T-helper 1 cell (primary cell): Measurements from ENCODE around the gene CCHCR1.
"Not testable (repeated sequence)": the region's sequence is repeated elsewhere in the genome, so short reads cannot be mapped to it uniquely, and the experiment has no call there.

Source experiments
- DNase-seq, 5 donors: peaks; one replicate each; pipeline ENCODE4 v3.0.0-alpha.2; 2012 to 2020
- total RNA-seq, 4 donors: gene quantifications; one replicate each; lab custom pipeline; 2026; lab: John Stamatoyannopoulos, UW

Gene CCHCR1, protein sequence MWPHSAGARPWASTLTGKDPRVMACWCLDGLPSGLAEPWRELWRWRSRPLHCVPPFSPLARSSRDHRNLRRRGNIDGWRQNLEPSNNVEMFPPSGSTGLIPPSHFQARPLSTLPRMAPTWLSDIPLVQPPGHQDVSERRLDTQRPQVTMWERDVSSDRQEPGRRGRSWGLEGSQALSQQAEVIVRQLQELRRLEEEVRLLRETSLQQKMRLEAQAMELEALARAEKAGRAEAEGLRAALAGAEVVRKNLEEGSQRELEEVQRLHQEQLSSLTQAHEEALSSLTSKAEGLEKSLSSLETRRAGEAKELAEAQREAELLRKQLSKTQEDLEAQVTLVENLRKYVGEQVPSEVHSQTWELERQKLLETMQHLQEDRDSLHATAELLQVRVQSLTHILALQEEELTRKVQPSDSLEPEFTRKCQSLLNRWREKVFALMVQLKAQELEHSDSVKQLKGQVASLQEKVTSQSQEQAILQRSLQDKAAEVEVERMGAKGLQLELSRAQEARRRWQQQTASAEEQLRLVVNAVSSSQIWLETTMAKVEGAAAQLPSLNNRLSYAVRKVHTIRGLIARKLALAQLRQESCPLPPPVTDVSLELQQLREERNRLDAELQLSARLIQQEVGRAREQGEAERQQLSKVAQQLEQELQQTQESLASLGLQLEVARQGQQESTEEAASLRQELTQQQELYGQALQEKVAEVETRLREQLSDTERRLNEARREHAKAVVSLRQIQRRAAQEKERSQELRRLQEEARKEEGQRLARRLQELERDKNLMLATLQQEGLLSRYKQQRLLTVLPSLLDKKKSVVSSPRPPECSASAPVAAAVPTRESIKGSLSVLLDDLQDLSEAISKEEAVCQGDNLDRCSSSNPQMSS
- 14.3 to 25.2 (median 18.3) reads per million in 4 donors for total RNA-seq

DNA sequence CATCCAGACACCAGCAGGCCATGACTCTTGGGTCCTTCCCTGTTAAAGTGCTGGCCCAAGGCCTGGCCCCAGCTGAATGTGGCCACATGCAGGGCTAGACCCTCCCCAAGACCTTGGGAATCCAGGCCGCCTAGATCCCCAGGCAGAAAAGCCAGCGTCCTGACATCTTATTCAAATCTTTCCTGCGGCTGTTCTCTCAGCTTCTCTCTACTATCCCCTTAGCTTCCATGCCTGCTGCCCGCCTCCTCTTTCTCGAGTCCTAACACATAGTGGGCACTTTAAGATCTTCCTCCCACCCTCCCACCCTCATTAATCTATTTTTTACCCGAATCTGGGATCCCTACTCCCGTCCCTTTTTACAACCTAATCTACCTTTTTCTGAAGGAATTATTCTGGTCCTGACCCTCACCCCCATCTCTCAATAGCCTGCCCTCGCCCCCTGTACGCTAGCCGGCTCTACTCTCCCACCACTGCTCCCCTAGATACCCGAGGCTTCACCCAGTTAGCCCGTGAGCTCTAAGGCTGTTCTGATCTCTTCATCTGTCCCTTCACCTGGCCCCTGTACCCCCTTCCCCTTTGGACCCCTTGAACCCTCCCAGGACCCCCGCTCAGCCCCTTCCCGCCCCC, at the start of gene CCHCR1:
TSS of gene CCHCR1 (minus strand) at position 290 of the 627 bp plus-strand sequence. CDS start at position 88, 202 bp downstream.
- no peak for DNase-seq

DNA sequence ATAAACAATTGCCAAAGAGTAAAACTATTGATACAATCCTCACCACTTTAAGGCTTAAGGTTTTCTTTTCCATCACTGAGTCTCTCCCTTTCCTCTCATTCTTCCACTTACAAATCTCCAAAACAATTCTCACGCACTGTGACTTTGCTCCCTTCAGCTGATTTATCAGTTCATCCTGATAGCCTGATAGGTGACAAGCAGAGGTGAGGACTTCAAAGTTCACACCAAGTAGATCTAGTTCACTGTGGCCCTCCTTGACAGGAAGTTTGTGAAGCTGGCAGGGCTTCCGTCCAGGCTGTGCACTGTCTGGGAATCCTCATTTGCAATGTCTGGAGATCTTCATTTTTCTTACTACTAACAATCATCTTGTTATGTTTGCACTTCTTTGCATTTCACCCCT, 48.0 kb upstream of the CCHCR1 start:
- no peak for DNase-seq

DNA sequence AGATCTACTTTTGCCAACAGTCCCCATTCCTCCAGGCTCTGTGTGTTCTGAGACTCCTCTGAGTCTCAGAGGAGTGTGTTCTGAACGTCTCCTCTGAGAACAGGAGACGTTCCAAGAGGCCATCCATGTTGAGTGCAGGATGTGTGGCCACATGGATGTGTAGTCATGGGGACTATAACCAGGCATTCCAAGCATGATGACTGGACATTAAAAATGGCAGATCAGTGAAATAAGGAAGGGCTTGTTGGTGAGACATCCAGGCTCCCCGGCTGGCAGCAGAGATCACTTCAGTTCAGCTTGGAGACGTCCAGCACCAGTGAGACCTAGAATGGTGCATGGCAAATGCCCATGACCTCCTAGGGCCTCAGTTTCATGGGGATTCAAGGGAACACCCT, 47.1 kb upstream of the CCHCR1 start:
- DNase-seq = no peak

DNA sequence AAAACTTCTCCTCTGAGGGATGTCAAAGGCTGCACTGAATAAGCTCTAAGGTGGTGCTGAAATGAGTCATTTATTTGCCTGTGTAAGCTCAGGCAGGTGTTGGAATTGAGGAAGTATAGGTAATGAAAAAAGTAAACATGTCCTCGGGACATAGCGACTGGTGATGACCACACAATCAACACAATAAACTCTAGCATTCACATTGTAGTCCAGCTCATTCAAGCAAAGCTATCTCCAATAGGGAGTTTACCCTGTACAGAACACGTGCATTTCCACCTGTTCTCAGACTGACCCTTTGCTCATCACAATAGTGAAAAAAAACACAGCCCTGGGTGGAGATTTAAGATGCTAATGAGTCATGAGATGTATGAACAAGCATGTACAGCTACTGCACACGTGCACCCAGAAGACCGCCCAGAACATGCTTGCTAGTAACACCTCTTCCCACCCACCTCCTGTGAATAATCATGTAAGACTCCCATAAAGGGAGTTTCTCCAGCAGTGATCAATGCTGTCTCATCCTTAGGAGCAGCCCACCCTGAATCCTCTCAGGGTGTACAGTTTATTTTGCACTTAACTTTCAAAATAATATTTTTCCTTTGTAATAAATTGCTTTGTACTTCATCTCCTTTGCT, 45.9 kb upstream of the CCHCR1 start:
- peak in 4 of 5 donors; percentile 42 to 78 (median 50) for DNase-seq

DNA sequence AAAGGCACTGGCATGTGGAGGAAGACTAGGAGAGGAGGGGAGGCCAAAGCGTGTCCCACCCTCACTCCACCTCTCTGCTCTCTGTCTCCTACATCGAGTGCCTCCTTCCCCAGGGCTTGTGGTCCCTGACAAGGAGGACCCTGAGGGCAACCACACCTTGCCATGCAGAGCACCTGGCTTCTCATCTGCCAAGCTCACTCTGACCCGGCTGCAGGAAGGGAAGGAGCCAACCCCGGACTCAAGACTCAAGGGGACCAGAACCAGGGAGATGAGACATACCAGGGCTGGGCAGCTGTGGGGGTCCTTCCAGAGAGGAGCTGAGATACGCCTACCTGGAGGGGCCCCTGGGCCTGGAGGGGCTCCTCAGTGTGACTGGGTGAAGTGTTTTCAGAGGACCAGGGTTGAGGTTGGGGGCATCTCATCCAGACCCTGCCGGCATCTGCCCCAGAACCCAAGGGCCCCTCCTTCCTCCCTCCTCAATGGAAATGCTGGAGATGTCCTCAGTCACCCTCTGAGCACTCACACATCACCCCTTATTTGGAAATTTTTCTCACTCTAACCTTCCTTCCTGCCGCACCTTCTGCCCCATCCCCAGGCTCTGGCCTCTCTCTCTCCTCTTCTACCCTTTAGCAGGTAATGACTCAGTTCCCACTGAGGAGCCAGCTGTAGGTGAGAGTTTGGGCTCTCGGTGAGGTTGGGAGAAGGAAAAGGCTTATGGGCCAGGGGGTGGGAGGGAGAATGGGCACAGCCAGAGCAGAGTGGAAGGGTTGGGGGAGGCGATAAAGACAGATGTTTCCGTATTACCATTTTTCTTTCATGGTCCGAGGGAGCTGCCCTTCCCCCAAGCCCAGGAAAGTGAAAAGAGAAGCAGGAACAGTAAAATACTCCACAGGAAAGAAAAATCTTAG, 44.9 kb upstream of the CCHCR1 start:
- DNase-seq = peak in 1 of 5 donors; percentile 35

DNA sequence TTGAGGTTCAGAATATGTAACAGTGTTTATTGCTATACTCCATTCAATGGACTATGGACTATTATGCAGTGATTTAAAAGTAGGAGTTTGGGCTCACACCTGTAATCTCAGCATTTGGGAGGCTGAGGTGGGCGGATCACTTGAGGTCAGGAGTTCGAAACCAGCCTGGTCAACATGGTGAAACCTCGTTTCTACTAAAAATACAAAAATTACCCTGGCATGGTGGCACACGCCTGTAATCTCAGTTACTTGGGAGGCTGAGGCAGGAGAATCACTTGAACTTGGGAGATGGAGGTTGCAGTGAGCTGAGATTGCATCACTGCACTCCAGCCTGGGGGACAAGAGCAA, 41.5 kb upstream of the CCHCR1 start:
- DNase-seq = not testable (repeated sequence)

DNA sequence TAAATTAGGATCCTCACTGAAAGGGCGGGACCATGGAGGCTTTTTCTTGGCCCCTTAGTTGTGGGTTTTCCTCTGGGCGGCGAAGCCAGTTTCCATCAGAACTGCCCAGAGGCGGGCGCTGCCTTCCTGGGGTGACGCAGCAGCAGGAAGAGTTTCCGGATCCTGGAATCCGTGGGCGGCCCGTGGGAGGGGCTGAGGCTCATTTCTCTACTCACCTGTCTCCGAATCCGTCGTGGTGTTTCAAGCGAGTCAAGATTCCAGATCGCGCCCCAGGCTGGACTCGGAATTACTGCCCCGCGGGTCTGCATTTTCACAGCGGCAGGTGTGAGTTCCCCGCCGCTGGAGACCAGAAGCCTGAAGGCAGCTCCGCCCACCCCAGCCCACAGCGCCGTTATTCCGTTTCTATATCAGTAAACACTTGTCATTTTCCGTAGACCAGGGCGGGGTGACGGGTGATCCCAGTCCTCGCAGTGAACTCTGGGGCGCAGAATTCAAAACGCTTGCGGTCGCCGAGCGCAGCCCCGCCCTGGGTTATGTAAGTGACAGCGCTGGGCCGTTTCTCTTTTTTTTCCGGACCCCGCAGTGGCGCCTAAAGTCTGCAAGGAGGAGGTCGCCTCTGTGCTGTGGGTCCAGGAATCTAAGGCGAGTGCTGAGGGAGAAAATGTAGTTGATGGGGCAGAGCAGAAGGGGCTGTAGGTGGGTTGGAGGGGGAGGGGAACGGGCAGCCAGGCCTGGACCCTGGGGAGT, 40.1 kb upstream of the CCHCR1 start:
- DNase-seq = peak; percentile 90 to 96 (median 94)

DNA sequence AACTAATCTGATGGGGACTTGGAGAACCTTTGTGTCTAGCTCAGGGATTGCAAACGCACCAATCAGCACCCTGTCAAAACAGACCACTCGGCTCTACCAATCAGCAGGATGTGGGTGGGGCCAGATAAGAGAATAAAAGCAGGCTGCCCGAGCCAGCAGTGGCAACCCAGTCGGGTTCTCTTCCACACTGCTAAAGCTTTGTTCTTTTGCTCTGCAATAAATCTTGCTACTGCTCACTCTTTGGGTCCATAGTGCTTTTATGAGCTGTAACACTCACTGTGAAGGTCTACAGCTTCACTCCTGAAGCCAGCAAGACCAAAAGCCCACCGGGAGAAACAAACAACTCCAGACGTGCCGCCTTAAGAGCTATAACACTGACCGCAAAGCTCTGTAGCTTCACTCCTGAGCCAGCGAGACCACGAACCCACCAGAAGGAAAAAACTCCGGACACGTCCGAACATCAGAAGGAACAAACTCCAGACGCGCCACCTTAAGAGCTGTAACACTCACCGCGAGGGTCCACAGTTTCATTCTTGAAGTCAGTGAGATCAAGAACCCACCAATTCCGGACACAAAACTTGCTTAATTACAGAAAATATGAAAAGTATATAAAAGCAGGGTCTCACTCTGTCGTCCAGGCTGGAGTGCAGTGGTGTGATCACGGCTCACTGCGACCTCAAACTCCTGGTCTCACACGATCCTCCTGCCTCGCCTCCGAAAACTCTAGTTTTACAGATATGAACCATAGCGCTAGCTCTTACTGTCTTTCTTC, 38.8 kb upstream of the CCHCR1 start:
- not testable (repeated sequence) for DNase-seq

DNA sequence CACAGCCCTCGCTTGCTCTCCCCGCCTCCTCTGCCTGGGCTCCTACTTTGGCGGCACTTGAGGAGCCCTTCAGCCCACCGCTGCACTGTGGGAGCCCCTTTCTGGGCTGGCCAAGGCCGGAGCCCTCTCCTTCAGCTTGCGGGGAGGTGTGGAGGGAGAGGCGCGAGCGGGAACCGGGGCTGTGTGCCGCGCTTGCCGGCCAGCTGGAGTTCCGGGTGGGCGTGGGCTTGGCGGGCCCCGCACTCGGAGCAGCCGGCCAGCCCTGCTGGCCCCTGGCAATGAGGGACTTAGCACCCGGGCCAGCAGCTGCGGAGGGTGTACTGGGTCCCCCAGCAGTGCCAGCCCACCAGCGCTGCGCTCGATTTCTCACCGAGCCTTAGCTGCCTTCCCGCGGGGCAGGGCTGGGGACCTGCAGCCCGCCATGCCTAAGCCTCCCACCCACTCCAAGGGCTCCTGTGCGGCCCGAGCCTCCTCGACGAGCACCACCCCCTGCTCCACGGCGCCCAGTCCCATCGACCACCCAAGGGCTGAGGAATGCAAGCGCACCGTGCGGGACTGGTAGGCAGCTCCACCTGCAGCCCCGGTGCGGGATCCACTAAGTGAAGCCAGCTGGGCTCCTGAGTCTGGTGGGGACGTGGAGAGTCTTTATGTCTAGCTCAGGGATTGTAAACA, 37.8 kb upstream of the CCHCR1 start:
- not testable (repeated sequence) for DNase-seq

DNA sequence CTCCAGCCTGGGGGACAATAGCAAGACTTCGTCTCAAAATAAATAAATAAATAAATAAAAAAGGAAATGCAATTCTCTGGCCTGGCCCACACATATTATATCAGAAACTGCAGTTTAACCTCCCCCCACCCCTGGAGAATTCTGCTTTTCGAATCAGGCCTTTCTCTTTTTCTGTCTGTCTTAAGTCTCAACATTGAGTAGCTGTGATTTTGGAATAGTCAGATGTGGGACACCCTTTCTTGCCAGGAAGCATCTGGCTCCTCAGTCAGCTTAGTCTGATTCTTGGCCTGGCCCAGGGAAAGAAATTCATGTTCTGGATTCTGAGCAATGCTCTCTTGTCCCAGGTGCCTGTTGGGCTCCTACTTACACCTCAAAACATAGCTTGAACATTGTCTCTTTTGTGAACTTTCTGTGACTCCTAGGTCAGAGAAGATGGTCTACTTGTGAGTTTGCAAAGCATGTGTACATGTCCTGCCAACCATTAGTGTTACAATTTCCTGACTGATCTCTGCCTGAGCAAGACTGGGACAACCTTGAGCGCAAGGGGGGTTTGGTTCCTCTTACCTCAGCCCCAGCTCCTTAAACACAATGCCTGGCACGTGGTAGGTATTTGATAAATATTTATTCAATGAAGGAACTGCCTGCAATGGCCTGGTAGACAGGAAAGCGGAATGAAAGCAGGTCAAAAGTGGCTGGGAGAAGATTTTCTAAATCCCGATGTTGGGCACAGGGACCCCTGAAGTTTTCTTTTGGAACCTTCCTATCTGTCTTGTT, 36.6 kb upstream of the CCHCR1 start:
- no peak for DNase-seq

DNA sequence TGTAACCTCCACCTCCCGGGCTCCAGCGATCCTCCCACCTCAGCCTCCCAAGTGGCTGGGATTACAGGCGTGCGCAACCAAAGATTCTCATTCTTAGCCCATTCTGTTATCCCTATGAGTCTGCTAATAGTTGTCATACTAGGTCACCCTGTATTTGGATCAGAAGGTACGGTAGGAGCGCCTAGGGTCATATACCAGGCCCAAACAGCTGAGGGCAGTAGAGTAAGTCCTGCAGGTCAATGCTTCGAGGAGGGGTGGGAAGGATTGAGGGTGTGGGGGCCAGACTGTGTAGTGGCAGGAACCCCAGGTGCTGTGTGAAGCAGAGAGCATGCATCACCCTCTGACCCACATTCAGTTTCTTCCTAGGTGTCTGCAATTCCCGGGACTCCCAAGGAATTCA, 35.6 kb upstream of the CCHCR1 start:
- no peak for DNase-seq

DNA sequence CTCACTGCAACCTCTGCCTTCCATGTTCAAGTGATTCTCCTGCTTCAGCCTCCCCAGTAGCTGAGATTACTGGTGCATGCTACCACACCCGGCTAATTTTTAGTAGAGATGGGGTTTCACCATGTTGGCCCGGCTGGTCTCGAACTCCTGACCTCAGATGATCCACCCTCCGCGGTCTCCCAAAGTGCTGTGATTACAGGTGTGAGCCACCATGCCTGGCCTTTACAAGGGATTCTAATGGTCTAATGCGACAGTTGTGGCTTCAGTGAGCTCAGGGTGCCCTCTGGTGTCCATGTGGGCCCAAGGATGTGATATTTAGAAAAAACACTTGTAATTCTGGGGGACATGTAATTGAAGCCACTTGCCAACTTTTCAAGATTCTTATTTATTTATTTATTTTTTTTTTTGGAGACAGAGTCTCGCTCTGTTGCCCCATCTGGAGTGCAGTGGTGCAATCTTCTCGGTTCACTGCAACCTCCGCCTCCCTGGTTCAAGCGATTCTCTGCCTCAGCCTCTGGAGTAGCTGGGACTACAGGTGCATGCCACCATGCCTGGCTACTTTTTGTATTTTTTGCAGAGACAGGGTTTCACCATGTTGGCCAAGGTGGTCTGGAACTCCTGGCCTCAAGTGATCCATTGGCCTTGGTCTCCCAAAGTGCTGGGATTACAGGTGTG, 35.0 kb upstream of the CCHCR1 start:
- peak in 4 of 5 donors; percentile 15 to 64 (median 34) for DNase-seq

DNA sequence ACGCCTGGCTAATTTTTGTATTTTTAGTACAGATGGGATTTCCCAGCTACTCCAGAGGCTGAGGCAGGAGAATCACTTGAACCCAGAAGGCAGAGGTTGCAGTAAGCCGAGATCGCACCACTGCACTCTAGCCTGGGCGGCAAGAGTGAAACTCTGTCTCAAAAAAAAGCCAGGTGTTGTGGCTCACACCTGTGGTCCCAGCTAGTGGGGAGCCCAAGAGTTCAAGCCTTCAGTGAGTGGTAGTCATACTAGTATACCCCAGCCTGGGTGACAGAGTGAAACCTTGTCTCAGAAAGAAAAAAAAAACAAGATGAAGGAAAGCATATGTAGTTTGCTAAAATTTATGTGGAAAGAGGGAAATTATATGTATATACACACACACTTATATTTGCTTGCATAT, 32.9 kb upstream of the CCHCR1 start:
- DNase-seq = no peak

DNA sequence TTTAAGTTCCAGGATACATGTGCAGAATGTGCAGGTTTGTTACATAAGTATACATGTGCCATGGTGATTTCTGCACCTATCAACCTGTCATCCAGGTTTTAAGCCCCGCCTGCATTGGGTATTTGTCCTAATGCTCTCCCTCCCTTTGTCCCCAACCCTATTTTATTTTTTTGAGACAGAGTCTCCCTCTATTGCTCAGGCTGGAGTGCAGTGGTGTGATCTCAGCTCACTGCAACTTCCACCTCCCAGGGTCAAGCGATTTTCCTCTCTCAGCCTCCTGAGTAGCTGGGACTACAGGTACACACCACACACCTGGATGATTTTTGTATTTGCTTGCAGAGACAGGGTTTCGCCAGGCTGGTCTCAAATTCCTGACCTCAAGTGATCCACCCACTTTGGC, 31.6 kb upstream of the CCHCR1 start:
- DNase-seq = not testable (repeated sequence)

DNA sequence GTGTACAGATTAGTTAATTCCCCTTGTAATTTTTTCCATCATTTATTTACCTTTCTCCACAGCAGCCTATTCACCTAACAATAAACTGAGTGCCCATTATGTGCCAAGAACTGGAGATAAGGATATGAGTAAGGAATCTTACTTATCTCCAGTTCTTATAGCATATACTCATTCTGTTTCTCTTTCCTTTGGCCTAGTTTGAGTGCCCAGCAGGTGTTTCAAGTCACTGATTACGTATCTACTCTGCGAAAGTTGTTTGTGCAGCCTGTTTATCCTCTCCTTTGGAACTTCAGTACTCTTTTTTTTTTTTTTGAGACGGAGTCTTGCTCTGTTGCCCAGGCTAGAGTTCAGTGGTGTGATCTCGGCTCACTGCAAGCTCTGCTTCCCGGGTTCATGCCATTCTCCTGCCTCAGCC, 30.2 kb upstream of the CCHCR1 start:
- no peak for DNase-seq

DNA sequence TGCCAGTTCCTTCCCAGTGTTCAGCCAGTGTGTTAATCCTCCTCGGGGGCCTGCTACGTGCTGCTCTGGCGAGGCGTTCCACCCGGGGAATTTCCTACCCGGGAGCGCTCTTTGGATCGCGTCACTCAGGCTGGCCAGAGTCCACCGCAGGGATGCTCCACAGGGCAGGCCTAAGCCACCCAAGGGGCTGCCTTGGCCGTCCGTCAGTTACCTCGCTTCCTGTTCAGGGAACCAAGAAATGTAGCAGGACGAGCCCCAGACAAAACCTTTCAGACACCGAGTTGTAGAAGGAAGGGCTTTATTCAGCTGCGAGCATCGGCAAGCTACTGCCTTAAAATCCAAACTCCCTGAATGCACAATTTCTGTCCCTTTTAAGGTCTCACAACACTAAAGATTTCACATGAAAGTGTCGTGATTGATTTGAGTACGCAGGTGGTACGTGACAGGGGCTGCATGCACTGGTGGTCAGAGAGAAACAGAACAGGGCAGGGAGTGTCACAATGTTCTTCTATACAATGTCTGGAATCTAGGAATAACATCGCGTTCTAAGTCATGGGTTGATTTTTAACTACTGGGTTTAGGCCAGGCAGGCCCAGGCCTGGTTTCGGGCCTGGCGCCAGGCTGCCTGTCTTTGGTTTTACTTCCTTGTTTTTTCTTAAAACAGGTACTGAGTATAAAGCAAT, 28.6 kb upstream of the CCHCR1 start:
- no peak for DNase-seq

DNA sequence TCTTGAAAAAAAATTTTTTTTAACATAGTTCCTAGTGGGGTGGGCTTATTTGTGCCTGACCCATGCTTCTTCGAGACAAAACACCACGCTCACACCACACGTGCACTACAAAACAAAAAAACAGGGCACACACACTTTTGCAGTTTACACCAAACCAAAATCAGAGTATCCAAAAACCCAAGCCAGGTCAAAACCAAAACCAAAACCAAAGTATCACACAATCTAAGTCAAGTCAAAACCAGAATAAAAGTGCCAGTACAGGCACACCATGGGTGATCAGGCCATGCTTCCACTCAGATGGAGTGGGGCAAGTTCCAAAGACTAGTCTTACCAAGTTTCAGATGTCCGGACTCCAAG, 28.1 kb upstream of the CCHCR1 start:
- DNase-seq = peak in 1 of 5 donors; percentile 31
